Endothelial cell of umbilical vein (primary cell): ENCODE measurements around the gene WLS. TPM values are rescaled to one million over a fixed set of nuclear protein-coding genes. Genes with fewer than 3 reads are reported as not detected.

Source experiments
- BruUV-seq: library from RNA; stranded (reverse); fragments of 400-500 nt; replicated peaks from 2 replicates; lab custom pipeline; 2021; lab: Mats Ljungman, UMichigan
- CTCF ChIA-PET: fragments of 300-600, 350-600 bp; sonication (Branson Sonifier 250); formaldehyde crosslinking; loops from one replicate; lab custom pipeline; 2021; ENCODE audit warnings: antibody characterized with exemption, inconsistent platforms; lab: Charles Lee
- POLR2A ChIA-PET: fragments of 300-600, 350-600 bp; sonication (Branson Sonifier 250); formaldehyde crosslinking; loops from one replicate; lab custom pipeline; 2021; ENCODE audit warnings: antibody characterized with exemption, inconsistent platforms; lab: Charles Lee
- DNase-seq: peaks from one replicate; pipeline ENCODE4 v3.0.0-alpha.2; 2011; ENCODE audit warnings: low read depth, low spot score
- FAIRE-seq: peaks from 2 replicates; lab custom pipeline; 2011; peaks lifted over from hg19 to GRCh38; lab: Jason Lieb, UNC
- H2AFZ ChIP-seq: 2 replicates; pipeline ENCODE4 v1.6.0; 2012; ENCODE audit warnings: low read depth, low read length, control low read depth, inconsistent platforms
- H3K27ac ChIP-seq: 2 replicates; pipeline ENCODE4 v1.5.1; 2011; ENCODE audit warnings: low read depth, mild to moderate bottlenecking, control low read depth, low read length, moderate library complexity; ENCODE audit not compliant: insufficient read depth
- H3K27me3 ChIP-seq, 2 experiments: 2 replicates each; pipeline versions ENCODE4 v1.6.0 to v1.6.1; 2011; ENCODE audit warnings: low read length in 2 of 2, mixed read lengths in 1 of 2; ENCODE audit not compliant: control insufficient read depth in 2 of 2, insufficient read depth in 2 of 2
- H3K36me3 ChIP-seq, 2 experiments: 2 replicates in 1 of 2; 3 replicates in 1 of 2; pipeline ENCODE4 v1.5.1; 2011; ENCODE audit warnings: low read length in 2 of 2, mild to moderate bottlenecking in 1 of 2, moderate library complexity in 1 of 2; ENCODE audit not compliant: control insufficient read depth in 2 of 2, insufficient read depth in 2 of 2; ENCODE audit errors: extremely low read depth in 1 of 2
- H3K4me1 ChIP-seq: 3 replicates; pipeline ENCODE4 v1.5.1; 2011; ENCODE audit warnings: mild to moderate bottlenecking, low read length; ENCODE audit not compliant: control insufficient read depth, insufficient read depth; ENCODE audit errors: extremely low read depth
- H3K4me2 ChIP-seq: 2 replicates; pipeline ENCODE4 v1.6.1; 2011; ENCODE audit warnings: low read length, control low read depth, mixed read lengths; ENCODE audit not compliant: insufficient read depth
- H3K4me3 ChIP-seq, 3 experiments: fragments of 200-600 bp in 1 of 3; sonication (generic), shearing (Covaris generic) in 1 of 3; replicated peaks in 1 of 3; 2 replicates each; pipeline ENCODE4 v1.5.1; 2011 to 2016; ENCODE audit warnings: control low read depth in 3 of 3, low read length in 3 of 3, mild to moderate bottlenecking in 2 of 3, inconsistent platforms in 1 of 3, low read depth in 1 of 3, moderate library complexity in 1 of 3; ENCODE audit not compliant: insufficient read depth in 1 of 3
- H3K79me2 ChIP-seq: 2 replicates; pipeline ENCODE4 v1.6.0; 2012; ENCODE audit warnings: low read length, inconsistent platforms; ENCODE audit not compliant: control insufficient read depth, insufficient read depth
- H3K9ac ChIP-seq: replicated peaks from 2 replicates; pipeline ENCODE3; 2011; ENCODE audit warnings: low read length, control low read depth; ENCODE audit not compliant: insufficient read depth; ENCODE audit errors: extremely low read depth
- H3K9me1 ChIP-seq: replicated peaks from 3 replicates; pipeline ENCODE4 v1.6.0; 2011; ENCODE audit warnings: mild to moderate bottlenecking, low read length; ENCODE audit not compliant: control insufficient read depth, insufficient read depth; ENCODE audit errors: extremely low read depth
- H3K9me3 ChIP-seq: replicated peaks from 2 replicates; pipeline ENCODE4 v1.5.1; 2012; ENCODE audit warnings: low read length, inconsistent platforms; ENCODE audit not compliant: control insufficient read depth, insufficient read depth
- H4K20me1 ChIP-seq: replicated peaks from 2 replicates; pipeline ENCODE3; 2011; ENCODE audit warnings: mild to moderate bottlenecking, low read length; ENCODE audit not compliant: control insufficient read depth, insufficient read depth; ENCODE audit errors: extremely low read depth
- CTCF ChIP-seq, 2 donors: IDR thresholded peaks; 1 replicate in 1 of 2; 2 replicates in 1 of 2; pipeline ENCODE4 v1.5.1; 2011; ENCODE audit warnings: low read length in 2 of 2, mild to moderate bottlenecking in 2 of 2, moderate library complexity in 2 of 2, control low read depth in 1 of 2, inconsistent platforms in 1 of 2, low read depth in 1 of 2; ENCODE audit not compliant: insufficient read depth in 1 of 2; ENCODE audit errors: extremely low read depth in 1 of 2
- EZH2 ChIP-seq: IDR thresholded peaks from 2 replicates; pipeline ENCODE4 v1.6.1; 2012; ENCODE audit warnings: borderline replicate concordance, low read depth, mild to moderate bottlenecking, moderate library complexity, low read length, inconsistent platforms; ENCODE audit not compliant: severe bottlenecking
- FOS ChIP-seq: IDR thresholded peaks from 2 replicates; pipeline ENCODE4 v1.6.1; 2011; ENCODE audit warnings: mild to moderate bottlenecking, low read length, moderate library complexity, borderline replicate concordance; ENCODE audit not compliant: insufficient read depth
- GATA2 ChIP-seq: IDR thresholded peaks from 2 replicates; pipeline ENCODE4 v1.7.0; 2011; ENCODE audit warnings: low read depth, mild to moderate bottlenecking, moderate library complexity, mixed read lengths, low read length; ENCODE audit not compliant: insufficient read length, insufficient read depth
- JUN ChIP-seq: IDR thresholded peaks from 2 replicates; pipeline ENCODE4 v1.6.1; 2011; ENCODE audit warnings: borderline replicate concordance, low read depth; ENCODE audit not compliant: insufficient read length, insufficient read depth
- MYC ChIP-seq: IDR thresholded peaks from one replicate; pipeline ENCODE4 v1.6.1; 2011; ENCODE audit warnings: mild to moderate bottlenecking, low read depth, low read length
- POLR2A ChIP-seq: IDR thresholded peaks from 2 replicates; pipeline ENCODE4 v1.6.1; 2012; ENCODE audit warnings: low read depth, mild to moderate bottlenecking, control low read depth, low read length
- POLR2AphosphoS5 ChIP-seq: IDR thresholded peaks from 2 replicates; pipeline ENCODE4 v1.6.1; 2012; ENCODE audit warnings: low read depth, mild to moderate bottlenecking, control low read depth, low read length, moderate library complexity; ENCODE audit not compliant: insufficient read depth
- dilution Hi-C: fragments of 300-500 bp; cut with MboI; formaldehyde crosslinking; loops from one replicate; pipeline ENCODE4 v1.15.0; 2019; ENCODE audit warnings: low sequenced_read_pairs; ENCODE audit not compliant: extremely low pct_ligation_motif_present
- intact Hi-C: fragments of 100-400 bp; cut with micrococcal nuclease; formaldehyde crosslinking; loops from one replicate; pipeline ENCODE4 v1.10.0; 2022
- polyA plus RNA-seq, 4 experiments: library from polyadenylated mRNA; depleted of rRNA in 3 of 4; stranded (reverse) in 3 of 4; unstranded in 1 of 4; fragments of >200 nt; gene quantifications; 2 replicates each; pipeline versions ENCODE4 v1.2.1 to v1.2.3, GENCODE V29; 2011 to 2012; ENCODE audit warnings: missing spikeins in 1 of 4
- total RNA-seq: library from RNA; stranded (reverse); gene quantifications from 2 replicates; pipeline ENCODE4 v1.2.3, GENCODE V29; 2021
- TF ChIP-seq, protein P1 (sequence below): IDR thresholded peaks from 2 replicates; pipeline ENCODE4 v1.6.1; 2011; ENCODE audit not compliant: insufficient read depth, insufficient read length

WLS gene
- total and polyA plus RNA-seq, 2 donors (not counting 3 experiments of a cell fraction or from before 2014, with no cell fraction given) = 121 to 199 TPM

- ChIA-PET CTCF (no interaction called here), POLR2A (no interaction called here)
- Histone ChIP-seq H3K27ac (no peak overlapping the region), H4K20me1 (no peaks in the 10 kb centered on the region), H3K9me1 (no peaks in the 10 kb centered on the region), H3K9ac (no peak overlapping the region), H3K79me2 (no peaks in the 10 kb centered on the region), H3K36me3 (no peaks in the 10 kb centered on the region), H2AFZ (no peak overlapping the region), H3K9me3 (no peaks in the 10 kb centered on the region), H3K4me3 (no peak overlapping the region), H3K4me1 (no peaks in the 10 kb centered on the region), H3K27me3 (no peaks in the 10 kb centered on the region), H3K4me2 (no peak overlapping the region)
- intact Hi-C loops (no loop called here), dilution Hi-C loops (no loop called here)
- FAIRE-seq = no peak
- BruUV-seq = no TSS peak
- TF ChIP-seq POLR2A (no peak), FOS (no peak), POLR2AphosphoS5 (no peak), GATA2 (no peak), MYC (no peak), EZH2 (no peak), JUN (no peak), CTCF (IDR thresholded peaks at IDR 0.05; ENCODE audit: extremely low read depth in 1 of 2, insufficient read depth in 1 of 2, low read depth in 1 of 2, low read length in 2 of 2) (no peak)
- TF ChIP-seq, protein P1, sequence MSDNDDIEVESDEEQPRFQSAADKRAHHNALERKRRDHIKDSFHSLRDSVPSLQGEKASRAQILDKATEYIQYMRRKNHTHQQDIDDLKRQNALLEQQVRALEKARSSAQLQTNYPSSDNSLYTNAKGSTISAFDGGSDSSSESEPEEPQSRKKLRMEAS = no peak
- no peak for DNase-seq
Measured at GRCh38 chr1:68085752-68086151, 146.6 kb downstream of the WLS start.
